NCI-H226 (cell line): ENCODE data around the gene SLC5A1.

Experiments
- DNase-seq: peaks from one replicate; pipeline ENCODE4 v3.0.0-alpha.2; 2015

The SLC5A1 gene

DNA sequence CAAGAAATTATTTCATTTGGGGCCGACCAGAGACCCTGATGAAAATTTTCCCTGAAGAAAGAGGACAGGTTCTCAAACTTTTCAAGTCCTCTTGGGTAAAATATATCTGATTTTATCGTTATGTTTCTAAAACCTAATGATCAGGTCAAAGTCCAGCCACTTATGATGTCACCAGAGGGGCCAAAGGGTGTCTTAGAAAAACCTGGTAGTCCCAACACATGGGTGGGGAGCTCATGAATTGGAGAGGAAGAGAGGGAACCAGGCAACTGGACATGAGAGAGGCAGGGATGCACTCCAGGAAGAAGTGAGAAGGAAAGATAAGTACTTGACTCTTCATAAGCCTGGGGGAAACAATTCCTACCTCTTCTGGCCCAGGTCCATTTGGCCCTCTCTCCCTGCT, 9.2 kb downstream of the SLC5A1 start:
- DNase-seq: no peak

DNA sequence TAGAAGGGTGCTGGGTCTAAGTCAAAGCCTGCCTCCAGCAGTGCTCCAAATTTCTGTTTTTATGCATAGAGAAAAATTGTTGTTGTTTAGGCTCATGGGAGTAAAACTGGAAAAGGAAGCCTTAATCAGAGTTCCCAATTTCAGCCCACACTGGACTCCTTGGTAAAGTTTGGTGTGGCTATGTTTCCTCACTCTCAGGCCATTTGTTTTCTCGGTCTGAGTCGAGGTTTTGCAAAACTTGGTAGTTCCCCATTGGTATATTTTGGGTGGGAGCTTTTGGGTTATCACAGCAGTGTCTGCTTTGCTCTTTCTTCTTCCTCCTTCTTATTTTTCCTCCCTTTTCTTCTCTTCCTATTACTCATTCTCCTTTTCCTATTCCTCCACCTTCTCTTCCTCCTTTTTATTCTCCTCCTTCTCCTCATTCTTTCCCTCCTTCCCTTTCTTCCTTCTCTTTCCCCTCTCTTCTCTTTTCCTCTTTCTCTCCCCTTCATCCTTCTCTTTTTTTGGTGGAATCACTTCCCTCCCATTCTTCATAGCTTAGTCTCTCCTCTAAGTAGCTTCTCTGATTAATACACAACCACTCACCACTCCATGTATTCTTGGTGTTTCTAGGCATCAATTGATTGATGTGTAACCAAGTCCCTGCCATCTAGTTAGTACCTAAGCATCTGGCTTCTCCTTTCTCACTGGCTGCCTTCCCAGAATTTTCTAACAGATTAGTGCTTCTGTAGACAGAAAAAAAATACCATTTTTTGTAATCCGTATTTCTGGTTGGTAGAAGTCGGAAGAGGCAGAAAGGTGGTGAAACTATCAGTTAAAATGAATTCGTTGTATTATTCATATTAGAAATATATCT, 10.1 kb downstream of the SLC5A1 start:
- no peak for DNase-seq

DNA sequence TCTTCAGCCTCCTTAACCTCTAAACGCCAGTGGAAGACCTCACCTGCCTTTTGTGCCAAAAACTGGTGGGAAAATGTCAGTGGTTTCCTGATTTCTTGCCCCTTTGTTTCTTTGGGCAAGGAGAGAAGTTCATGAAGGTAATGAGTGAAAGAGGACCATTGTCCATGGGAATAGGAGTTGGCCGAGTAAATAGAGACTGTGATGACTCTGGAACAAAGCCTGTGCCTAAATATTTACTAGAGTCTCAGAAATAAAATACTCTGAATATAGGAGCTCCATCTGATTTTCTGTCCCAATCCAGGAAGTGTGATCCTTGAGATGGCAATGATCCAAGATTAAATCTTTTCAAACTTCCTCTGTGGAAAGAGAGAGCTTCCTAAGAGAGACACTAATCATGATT, 12.0 kb downstream of the SLC5A1 start:
- DNase-seq: no peak

DNA sequence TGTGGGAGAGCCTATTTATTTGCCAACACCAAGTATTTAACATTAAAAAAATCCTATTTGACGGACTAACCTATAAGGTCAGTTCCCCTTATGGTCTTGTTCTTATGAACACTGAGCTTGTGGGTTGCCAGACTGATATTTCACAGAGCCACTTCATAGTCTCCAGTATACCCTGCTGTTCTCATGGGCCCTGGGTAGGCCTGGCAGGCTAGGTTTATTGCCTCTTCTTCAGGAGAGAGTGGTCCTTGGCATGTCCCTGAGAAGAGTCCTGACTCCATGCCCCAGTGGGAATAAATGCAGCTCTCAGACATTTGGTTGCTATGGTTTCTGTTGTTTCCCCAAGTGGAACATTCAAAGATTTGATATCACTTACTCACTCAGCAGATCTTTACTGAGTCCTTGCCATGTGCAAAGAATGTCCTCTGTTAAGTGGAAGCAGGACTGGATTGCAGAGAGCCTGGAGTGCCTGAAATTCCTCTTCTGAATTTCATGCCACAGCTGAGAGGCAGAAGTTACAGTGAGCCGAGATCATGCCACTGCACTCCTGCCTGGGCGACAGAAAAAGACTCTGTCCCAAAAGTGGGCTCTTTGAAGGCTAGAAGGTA, 15.7 kb downstream of the SLC5A1 start:
- no peak for DNase-seq

DNA sequence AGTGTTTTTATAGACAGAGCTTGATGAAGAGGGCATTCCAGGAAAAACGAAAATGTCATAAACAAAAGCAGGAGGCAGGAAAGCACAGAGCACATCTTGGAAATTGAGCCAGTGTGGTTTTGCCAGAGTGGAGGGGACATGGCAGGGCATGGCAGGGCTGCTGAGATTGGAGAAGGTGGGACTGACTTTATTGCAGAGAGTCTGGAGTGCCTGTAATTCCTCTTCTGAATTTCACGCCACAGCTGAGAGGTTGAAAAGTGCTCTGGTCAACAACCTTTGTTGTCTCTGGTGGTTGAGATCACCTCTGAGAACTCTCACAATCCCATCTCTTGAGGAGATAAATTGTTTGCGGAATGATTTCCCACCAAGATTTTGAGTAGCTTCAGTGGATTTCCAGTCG, 16.4 kb downstream of the SLC5A1 start:
- DNase-seq: no peak

DNA sequence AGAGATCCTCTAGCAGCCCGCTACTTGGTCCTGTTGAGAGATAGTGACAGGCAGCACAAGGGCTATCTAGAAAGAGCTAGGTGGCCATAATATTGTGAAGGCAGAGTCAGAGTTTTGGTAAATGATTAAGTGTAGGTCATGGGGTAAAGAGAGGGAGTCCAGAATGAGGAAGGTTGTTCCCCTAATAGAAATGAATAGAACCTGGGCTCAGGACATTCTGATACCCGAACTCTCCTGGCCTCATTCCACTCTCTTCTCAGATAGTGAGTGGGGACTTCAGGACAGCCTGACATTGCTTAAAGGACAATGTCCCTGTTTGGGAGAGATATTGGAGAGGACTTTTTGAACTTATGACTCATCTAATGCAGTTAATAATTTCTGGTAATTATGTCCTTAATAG, 20.6 kb downstream of the SLC5A1 start:
- DNase-seq: no peak

DNA sequence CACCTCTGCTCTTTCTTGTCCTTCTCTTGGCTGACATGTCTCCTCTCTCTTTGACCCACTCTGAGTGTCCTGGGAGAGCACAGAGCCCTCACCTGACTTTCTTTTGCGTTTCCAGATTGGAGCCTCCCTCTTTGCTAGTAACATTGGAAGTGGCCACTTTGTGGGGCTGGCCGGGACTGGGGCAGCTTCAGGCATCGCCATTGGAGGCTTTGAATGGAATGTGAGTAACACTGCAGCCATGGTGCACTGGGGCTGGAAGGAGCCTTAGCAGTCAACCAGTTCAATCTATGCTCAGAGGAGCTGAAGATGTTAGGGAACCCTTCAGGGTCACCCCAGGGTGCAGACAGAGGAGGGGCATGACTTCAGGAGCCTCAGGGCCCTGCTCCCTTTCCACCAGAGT, 23.8 kb downstream of the SLC5A1 start:
- no peak for DNase-seq

DNA sequence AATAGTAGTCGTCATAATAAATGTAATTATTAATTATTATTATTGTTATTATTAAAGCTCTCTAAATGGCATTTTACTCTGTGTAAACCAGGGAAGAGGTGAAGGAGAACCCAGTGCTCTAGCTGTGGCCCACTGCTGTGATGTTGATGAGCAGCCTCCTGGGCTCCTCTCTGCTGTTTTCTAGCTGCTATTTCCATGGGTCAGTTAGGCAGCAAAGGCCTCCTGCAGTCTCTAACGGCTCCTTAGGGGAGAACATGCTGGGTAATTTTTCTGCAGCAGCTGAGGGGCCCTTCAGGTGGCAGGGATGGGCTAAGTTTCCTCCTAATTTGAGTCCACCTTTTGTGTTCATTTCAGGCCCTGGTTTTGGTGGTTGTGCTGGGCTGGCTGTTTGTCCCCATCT, 24.6 kb downstream of the SLC5A1 start:
- no peak for DNase-seq

DNA sequence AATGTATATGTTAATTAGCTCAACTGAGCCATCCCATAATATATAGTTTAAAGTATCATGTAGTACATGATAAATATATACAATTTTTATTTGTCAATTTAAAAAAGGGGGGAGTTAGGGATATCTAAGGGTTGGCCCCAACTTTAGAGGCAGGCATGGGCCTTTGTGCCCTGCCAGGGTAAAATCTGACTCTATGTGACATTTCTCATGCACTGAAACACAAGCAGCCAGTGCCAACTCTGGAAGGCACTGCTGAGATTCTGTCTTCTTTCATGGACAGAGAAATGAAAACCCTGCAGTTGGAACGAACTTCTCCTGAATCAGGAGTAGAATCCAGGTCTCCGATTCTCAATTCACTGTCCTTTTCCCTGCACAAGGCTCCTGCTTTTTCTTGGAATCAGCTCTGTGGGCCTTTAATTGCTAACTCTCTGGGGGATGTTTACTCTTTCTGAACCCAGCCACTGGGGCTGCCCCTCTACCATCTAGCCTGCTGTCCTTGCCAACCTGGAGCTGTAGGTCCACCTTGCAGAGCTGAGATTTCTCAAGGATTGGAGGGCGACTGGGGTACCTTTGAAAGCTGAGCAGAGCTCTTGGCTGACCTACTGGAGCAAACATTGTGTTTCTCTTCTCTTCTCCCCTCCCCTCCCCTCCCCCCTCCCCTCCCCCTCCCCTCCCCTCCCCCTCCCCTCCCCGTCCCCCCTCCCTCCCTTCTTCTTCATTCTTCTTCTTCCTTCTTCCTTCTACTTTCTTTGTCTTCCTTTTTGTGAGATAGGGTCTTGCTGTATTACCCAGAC, 26.7 kb downstream of the SLC5A1 start:
- DNase-seq: no peak

DNA sequence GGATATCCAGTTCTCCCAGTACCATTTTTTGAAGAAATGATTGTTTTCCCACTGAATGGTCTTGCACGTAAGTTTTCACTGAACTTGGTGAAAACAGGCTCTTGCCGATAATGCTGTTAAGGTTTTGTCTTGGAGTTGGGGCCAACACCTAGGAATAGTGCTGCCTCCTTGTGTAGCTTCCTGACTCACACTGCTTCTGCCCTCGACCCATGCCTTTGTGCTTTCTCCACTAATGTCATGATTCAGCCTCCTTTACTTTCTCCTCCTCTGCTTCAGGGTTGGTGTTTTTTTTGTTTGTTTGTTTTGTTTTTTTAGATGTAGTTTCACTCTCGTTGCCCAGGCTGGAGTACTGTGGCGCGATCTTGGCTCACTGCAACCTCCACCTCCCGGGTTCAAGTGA, 30.2 kb downstream of the SLC5A1 start:
- DNase-seq: no peak

DNA sequence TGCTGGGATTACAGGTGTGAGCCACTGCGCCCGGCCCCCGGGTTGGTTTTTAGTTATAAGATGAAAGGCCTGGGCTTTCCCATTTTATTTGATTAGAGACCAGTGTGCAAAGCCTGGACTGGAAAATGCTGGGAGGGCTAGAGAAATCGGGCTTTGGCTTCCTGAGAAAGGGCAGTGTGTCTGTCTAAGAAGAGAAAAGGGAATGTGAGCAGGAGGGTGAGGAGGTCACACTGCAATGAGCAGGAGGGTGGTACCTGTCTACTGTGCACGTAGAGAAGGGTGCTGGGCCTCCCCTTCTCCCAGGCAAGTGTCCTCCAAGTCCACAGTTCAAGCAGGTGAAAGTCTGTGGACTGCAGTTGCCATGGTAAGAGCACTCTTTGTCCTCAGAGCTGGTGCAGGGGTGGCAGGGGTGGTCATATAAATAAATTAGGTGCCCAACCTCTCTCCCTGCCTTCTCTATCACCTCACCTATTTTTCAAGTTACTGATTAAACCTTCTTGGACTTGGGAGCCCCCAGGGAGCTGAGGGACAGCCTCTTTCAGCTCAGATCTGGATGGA, 30.8 kb downstream of the SLC5A1 start:
- no peak for DNase-seq

DNA sequence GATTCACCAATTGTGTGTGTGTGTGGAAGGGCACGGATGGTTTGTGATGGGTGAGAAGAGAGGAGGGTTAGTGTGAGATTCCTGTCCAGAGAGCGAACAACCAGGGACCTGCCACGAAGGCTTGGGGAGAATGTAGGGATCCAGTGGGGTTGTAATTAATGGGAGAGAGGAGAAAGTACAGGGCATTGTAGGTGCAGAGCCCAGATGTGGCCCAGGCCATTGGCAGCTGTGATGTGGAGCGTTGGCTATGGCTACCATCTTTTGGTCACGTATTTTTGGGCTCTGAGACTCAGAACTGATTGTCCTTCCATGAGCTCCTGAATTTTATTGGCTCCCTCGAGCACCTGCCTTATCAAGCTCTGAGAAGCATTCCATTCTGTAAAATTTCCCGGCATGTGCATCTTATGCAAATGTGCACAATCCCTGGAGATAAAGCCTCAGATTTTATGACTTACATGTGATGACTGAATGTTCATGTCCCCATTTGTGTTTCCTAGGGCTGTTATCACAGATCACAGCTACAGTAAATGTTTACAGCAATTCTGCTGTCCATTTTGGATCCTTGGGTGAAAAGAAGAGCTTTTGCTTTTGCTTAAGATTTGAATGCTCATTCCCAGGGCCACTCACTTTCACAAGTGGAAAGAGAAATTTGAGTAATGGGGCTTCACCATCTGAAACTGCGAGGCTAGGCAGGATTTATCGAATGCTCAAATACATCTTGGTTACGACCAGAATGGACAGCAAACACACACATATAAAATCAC, 33.1 kb downstream of the SLC5A1 start:
- no peak for DNase-seq

DNA sequence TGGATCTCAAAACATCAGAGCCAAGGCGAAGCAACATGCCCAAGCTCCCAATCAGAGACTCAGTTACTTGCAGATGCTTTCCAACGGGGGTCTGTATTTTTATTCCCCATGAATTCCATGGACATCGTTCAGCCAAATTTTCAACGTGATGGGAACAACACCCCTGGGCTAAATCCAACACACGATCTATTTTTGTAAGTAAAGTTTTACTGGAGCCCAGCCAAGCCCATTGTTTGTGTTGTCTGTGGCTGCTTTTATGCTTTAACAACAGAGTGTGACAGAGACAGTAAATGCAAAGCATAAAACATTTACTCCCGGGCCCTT, 33.7 kb downstream of the SLC5A1 start:
- no peak for DNase-seq

DNA sequence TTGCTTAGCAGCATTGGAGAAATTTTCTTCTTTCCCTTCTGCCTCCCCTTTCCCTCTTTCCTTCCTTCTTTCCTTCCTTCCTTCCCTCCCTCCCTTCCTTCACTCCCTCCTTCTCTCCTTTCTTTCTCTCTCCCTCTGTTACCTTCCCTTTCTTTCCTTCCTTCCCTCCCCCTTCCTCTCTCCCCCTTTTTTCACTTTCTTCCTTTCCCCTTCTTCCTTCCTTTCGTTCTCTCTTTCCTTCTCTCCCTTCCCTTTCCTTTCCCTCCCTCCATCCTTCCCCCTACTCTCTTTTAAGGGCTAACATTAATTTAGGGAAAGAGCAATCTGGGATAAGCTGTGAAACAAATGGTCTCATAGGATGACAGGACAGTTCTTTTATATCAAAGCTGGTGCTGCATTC, 34.1 kb downstream of the SLC5A1 start:
- no peak for DNase-seq

DNA sequence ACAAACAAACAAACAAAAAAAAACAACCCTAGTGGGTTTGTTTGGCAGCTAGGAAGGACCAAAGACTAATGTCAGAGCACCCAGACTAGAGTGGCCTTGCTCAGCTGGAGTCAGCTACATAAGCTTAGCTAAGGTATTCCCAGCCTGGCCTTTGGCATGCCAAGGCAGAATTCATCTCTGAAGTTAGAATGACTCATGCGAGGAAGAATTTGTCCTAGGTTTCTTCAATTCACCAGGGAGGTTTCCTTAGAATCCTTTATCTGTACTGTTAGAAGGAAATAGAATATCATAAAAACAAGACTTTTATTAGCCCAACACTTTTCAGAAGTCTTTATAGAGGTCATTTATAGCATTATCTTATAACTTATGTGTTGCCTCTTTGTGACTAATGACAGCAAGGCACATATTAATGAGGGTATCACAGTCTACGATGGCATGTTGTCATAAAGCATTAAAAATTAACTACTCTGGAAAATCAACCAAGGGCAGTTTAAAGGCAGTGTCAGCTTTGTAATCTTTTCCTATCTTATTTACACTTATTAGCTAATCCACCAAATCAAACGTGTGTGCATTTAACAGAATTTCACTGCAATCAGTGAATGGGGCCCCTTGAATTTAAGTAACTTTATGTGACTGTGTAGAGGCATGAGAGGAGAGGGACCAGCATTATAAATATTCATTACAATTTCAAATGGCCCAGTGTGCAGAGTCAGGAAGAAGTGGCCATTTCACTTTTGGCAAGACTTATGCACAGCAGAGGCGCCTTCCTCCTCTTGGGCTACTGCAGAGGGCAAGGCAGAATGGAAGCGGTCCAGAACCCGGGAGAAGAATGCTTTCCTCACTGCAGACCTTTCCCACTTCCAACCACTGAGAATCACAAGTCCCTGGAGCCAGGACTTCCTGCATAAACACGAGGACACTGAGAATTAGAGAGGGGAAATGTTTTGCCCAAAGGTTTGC, 36.3 kb downstream of the SLC5A1 start:
- DNase-seq: peak; percentile 71

DNA sequence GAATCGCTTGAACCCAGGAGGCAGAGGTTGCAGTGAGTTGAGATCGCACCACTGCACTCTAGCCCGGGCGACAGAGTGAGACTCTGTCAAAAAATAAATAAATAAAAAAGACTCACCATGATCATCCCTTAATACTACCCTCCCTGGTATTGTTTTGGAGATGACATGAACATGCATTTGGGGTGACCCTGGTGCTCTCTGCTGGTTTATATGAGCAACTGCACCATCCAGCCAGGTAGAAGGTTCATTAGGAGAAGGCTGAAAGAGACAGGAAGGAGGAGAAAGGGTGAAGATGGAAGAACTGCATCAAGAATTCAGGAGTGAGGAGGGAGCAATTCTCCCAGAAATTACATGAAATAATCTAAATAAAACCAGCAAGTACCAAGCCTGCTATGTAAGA, 37.8 kb downstream of the SLC5A1 start:
- DNase-seq: no peak

DNA sequence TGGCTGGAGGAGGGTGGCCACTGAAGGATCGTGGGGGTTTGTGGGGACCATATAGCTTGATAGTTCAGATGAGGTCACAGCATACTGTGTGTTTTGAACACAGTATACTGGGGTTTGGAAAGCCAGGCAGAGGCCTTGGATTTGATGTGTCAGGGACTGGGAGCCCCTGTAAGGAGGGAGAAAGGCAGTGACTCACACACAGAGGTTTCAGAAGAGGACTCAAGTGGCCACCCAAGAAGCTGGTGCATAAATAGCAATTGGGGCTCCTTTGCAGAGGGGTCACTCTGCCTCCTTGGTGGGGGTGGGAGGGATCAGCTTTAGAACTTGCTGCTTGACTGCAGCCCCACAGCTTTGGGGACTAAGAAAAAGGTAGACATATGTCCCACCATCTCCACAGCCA, 39.3 kb downstream of the SLC5A1 start:
- no peak for DNase-seq

DNA sequence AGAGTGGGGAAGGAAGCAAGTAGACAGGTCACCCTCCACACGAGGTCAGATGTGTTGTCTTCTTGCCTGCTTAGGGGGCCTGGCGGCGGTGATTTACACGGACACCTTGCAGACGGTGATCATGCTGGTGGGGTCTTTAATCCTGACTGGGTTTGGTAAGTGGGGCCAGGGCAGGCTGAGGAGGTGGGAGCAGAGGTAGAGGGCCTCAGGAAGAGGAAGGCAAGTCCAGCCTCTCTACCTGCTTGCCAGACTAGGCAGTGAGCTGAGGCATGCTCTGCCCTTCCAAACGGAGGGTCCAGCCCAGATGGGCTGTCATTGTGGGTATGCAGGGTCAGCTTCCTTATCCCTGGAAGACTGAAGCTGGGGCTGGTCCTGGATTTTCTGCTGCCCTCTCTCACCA, 39.9 kb downstream of the SLC5A1 start:
- DNase-seq: no peak

DNA sequence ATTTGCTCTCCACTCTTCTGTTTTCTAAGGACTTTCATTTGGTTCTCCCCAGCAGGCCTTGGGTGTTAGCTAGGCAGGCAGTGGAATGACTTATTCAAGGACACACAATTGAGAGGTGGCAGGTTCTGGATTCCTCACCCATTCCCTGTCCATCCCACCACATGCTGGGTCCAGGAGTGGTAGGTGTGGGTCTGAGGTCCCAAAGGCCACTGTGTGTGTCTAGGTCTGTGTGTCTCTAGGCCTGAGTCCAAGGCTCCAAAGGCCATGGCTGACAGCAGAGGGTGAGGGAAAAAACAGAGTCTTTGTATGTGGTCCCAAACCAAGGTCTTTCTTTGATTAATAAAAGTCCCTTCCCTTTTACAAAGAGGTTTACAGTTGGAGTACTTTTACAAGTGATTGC, 40.8 kb downstream of the SLC5A1 start:
- no peak for DNase-seq

DNA sequence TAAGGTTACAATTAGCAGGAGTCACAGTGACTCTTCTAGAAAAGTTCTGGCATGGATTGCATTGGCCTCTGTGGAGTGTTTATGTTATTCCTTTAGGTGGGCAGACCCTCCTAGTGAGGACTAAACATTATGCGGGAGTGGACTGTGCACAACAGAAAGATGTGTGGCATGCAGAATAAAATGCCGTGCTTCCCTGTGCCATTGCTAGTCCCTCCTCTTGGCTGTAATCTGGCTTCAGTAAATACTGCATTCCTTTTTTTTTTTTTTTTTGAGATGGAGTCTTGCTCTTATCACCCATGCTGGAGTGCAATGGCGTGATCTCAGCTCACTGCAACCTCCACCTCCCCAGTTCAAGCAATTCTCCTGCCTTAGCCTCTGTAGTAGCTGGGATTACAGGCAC, 45.0 kb downstream of the SLC5A1 start:
- DNase-seq: no peak

DNA sequence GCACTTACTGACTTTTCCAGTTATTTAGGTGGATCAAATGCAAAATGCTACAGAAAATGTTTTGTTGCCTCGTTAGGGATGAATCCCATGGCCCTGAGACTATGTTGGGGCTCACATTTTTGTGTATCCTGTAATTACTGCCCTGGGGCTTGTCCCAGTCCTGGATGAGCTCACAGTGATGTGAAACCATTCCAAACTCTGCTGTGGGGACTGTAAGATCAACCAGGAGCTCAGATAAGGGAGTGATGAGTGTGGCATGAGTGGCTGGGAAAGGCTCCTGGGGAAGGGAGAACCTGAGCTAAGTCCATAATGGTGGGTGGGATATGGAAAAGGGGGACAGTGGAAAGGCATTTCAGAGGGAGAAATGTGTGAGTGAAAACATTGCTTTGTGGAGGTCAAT, 54.0 kb downstream of the SLC5A1 start:
- no peak for DNase-seq
